CD4-positive, alpha-beta T cell treated with Interleukin-4 for 1 hour (primary cell): ENCODE results near the gene FOXP4.

Experiments used
- DNase-seq, 2 donors: peaks; one replicate each; pipeline ENCODE4 v3.0.0-alpha.2; 2020 to 2022

The FOXP4 gene

GRCh38 chr6:41545703-41546474, at the start of gene FOXP4:
Gene FOXP4 (plus strand): TSS chr6:41546381. CDS start chr6:41565761, 19,380 bp downstream.
- peak; percentile 87 to 88 for DNase-seq

- DNase-seq, result no peak
These were observed 48.6 kb upstream of the FOXP4 start for GRCh38 chr6:41497573-41497972.

GRCh38 chr6:41497994-41498393, 48.2 kb upstream of the FOXP4 start:
- DNase-seq, result no peak

- no peak for DNase-seq
These were observed 47.1 kb upstream of the FOXP4 start for GRCh38 chr6:41498968-41499599.

GRCh38 chr6:41500561-41500960, 45.6 kb upstream of the FOXP4 start:
- DNase-seq, result no peak

GRCh38 chr6:41502566-41502916, 43.6 kb upstream of the FOXP4 start:
- DNase-seq, result no peak

- no peak for DNase-seq
These were observed 43.1 kb upstream of the FOXP4 start for GRCh38 chr6:41502917-41503671.

GRCh38 chr6:41503827-41504465, 42.2 kb upstream of the FOXP4 start:
- no peak for DNase-seq

GRCh38 chr6:41504466-41505121, 41.6 kb upstream of the FOXP4 start:
- DNase-seq, result no peak

- DNase-seq, result peak in 1 of 2 donors; percentile 56
These were observed 40.8 kb upstream of the FOXP4 start for GRCh38 chr6:41505122-41506049.

- DNase-seq, result no peak
These were observed 37.7 kb upstream of the FOXP4 start for GRCh38 chr6:41508479-41508878.

GRCh38 chr6:41509580-41509979, 36.6 kb upstream of the FOXP4 start:
- no peak for DNase-seq

GRCh38 chr6:41511443-41512060, 34.6 kb upstream of the FOXP4 start:
- DNase-seq, result no peak

- DNase-seq, result no peak
These were observed 34.0 kb upstream of the FOXP4 start for GRCh38 chr6:41512146-41512701.

GRCh38 chr6:41515995-41516394, 30.2 kb upstream of the FOXP4 start:
- no peak for DNase-seq

GRCh38 chr6:41518118-41518517, 28.1 kb upstream of the FOXP4 start:
- no peak for DNase-seq

- no peak for DNase-seq
These were observed 26.9 kb upstream of the FOXP4 start for GRCh38 chr6:41519305-41519744.

GRCh38 chr6:41519745-41520699, 26.2 kb upstream of the FOXP4 start:
- DNase-seq, result no peak

- no peak for DNase-seq
These were observed 23.2 kb upstream of the FOXP4 start for GRCh38 chr6:41522780-41523548.
